Suprapubic skin (tissue), 4 donors: ENCODE measurements around the gene DUSP6.

Experiments
- POLR2A ChIP-seq, 2 donors: fragments of 450-650 bp; IDR thresholded peaks; one replicate each; pipeline ENCODE4 v1.6.1; 2017; ENCODE audit warnings: antibody characterized with exemption in 2 of 2, mild to moderate bottlenecking in 2 of 2, moderate library complexity in 2 of 2
- POLR2AphosphoS5 ChIP-seq, 3 donors: sonication (generic); formaldehyde crosslinking; IDR thresholded peaks; one replicate each; pipeline ENCODE4 v1.6.1; 2017; ENCODE audit warnings: antibody characterized with exemption in 3 of 3
- TF ChIP-seq, protein P1 (sequence below), 2 donors: fragments of 200-600 bp in 1 of 2; fragments of 450-650 bp in 1 of 2; sonication (generic) in 1 of 2; IDR thresholded peaks; one replicate each; pipeline ENCODE4 v1.5.1; 2016 to 2019; ENCODE audit warnings: antibody characterized with exemption in 2 of 2, mild to moderate bottlenecking in 1 of 2, moderate library complexity in 1 of 2

DNA sequence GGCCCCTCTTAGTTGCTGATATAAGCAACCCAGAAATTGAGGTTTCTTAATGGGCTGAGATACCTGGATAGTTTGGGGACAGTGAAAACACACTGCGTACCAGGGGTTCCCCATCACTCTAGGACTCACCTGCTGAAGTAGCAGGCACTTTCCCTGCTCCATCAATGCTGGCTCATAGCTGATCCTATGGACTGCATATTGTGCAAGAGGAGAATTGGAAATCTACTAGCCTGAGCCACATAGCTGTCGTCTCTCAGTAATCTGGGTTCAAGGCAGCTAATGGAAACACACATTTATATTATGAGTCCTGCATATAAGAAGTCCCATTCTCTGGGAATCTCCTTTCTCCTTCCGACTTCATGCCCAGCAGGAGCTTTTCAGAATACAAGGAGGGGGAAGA is 7.3 kb upstream of the DUSP6 start:
- no peak for TF ChIP-seq POLR2A (IDR thresholded peaks at IDR 0.05)
- TF ChIP-seq, protein P1, sequence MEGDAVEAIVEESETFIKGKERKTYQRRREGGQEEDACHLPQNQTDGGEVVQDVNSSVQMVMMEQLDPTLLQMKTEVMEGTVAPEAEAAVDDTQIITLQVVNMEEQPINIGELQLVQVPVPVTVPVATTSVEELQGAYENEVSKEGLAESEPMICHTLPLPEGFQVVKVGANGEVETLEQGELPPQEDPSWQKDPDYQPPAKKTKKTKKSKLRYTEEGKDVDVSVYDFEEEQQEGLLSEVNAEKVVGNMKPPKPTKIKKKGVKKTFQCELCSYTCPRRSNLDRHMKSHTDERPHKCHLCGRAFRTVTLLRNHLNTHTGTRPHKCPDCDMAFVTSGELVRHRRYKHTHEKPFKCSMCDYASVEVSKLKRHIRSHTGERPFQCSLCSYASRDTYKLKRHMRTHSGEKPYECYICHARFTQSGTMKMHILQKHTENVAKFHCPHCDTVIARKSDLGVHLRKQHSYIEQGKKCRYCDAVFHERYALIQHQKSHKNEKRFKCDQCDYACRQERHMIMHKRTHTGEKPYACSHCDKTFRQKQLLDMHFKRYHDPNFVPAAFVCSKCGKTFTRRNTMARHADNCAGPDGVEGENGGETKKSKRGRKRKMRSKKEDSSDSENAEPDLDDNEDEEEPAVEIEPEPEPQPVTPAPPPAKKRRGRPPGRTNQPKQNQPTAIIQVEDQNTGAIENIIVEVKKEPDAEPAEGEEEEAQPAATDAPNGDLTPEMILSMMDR (IDR thresholded peaks at IDR 0.05) = no peak
- no peak for TF ChIP-seq POLR2AphosphoS5 (IDR thresholded peaks at IDR 0.05)
